SK-N-SH (cell line): Measurements from ENCODE around the gene RBMS3. TPM values are rescaled to one million over a fixed set of nuclear protein-coding genes. Genes with fewer than 3 reads are reported as not detected.
"Not testable (repeated sequence)": the region's sequence is repeated elsewhere in the genome, so short reads cannot be mapped to it uniquely, and the experiment has no call there.

Experiments used
- CTCF ChIA-PET: fragments of 300-600, 350-600 bp; formaldehyde crosslinking; extraction: SDS; loops from one replicate; lab custom pipeline; 2021; lab: Yijun Ruan, JAX
- POLR2A ChIA-PET: fragments of 350-600 bp; sonication (Branson Sonifier 250); formaldehyde crosslinking; extraction: SDS; loops from one replicate; lab custom pipeline; 2020; ENCODE audit warnings: antibody characterized with exemption, inconsistent platforms; lab: Yijun Ruan, JAX
- DNase-seq: peaks from one replicate; pipeline ENCODE4 v3.0.0; 2012
- H2AFZ ChIP-seq: fragments of 200-600 bp; sonication (generic); 2 replicates; pipeline ENCODE4 v1.8.1; 2016; ENCODE audit warnings: antibody characterized with exemption, mild to moderate bottlenecking, low read depth
- H3F3A ChIP-seq: fragments of 200-600 bp; sonication (generic); replicated peaks from 2 replicates; pipeline ENCODE3; 2016; ENCODE audit warnings: antibody characterized with exemption, mild to moderate bottlenecking; ENCODE audit not compliant: insufficient read depth
- H3K27ac ChIP-seq, 2 experiments: fragments of 200-500 bp in 1 of 2; fragments of 200-600 bp in 1 of 2; sonication (Bioruptor generic) in 1 of 2; sonication (generic), shearing (Covaris generic) in 1 of 2; 2 replicates each; pipeline versions ENCODE4 v1.5.1 to v1.6.1; 2014 to 2016; ENCODE audit warnings: low read depth in 2 of 2, inconsistent platforms in 1 of 2, low read length in 1 of 2, mild to moderate bottlenecking in 1 of 2, mixed read lengths in 1 of 2
- H3K27me3 ChIP-seq: fragments of 200-600 bp; sonication (generic), shearing (Covaris generic); 2 replicates; pipeline ENCODE4 v1.6.1; 2016; ENCODE audit warnings: mixed run types; ENCODE audit not compliant: insufficient read depth
- H3K36me3 ChIP-seq, 2 experiments: fragments of 200-500 bp in 1 of 2; fragments of 200-600 bp in 1 of 2; sonication (Bioruptor generic) in 1 of 2; sonication (generic) in 1 of 2; replicated peaks in 1 of 2; 2 replicates each; pipeline versions ENCODE3 to v1.5.1; 2014 to 2016; ENCODE audit warnings: low read length in 1 of 2, mild to moderate bottlenecking in 1 of 2; ENCODE audit not compliant: insufficient read depth in 2 of 2, control insufficient read depth in 1 of 2
- H3K4me1 ChIP-seq, 2 experiments: fragments of 200-500 bp in 1 of 2; fragments of 200-600 bp in 1 of 2; sonication (Bioruptor generic) in 1 of 2; sonication (generic), shearing (Covaris generic) in 1 of 2; 2 replicates each; pipeline versions ENCODE4 v1.5.1 to v1.6.1; 2014 to 2016; ENCODE audit warnings: low read depth in 1 of 2, low read length in 1 of 2, mixed run types in 1 of 2; ENCODE audit not compliant: insufficient read depth in 2 of 2, control insufficient read depth in 1 of 2
- H3K4me2 ChIP-seq: fragments of 200-600 bp; sonication (generic), shearing (Covaris generic); 2 replicates; pipeline ENCODE4 v1.6.1; 2017; ENCODE audit warnings: mixed run types
- H3K4me3 ChIP-seq, 2 experiments: fragments of 200-500 bp in 1 of 2; fragments of 200-600 bp in 1 of 2; sonication (Bioruptor generic) in 1 of 2; sonication (generic), shearing (Covaris generic) in 1 of 2; 2 replicates each; pipeline versions ENCODE4 v1.5.1 to v1.8.1; 2014 to 2016; ENCODE audit warnings: low read depth in 2 of 2, inconsistent platforms in 1 of 2, low read length in 1 of 2, mild to moderate bottlenecking in 1 of 2, mixed read lengths in 1 of 2, moderate library complexity in 1 of 2
- H3K79me2 ChIP-seq: fragments of 200-600 bp; sonication (generic); 2 replicates; pipeline ENCODE4 v1.8.1; 2017; ENCODE audit warnings: mild to moderate bottlenecking; ENCODE audit not compliant: insufficient read depth
- H3K9ac ChIP-seq: fragments of 200-600 bp; sonication (generic); 2 replicates; pipeline ENCODE4 v1.6.1; 2017; ENCODE audit warnings: mixed run types
- H3K9me2 ChIP-seq: fragments of 200-600 bp; sonication (generic); 2 replicates; pipeline ENCODE4 v1.6.1; 2017; ENCODE audit warnings: mixed run types
- H3K9me3 ChIP-seq: fragments of 200-600 bp; sonication (generic); 2 replicates; pipeline ENCODE4 v1.6.1; 2017; ENCODE audit warnings: mixed run types, mild to moderate bottlenecking, moderate library complexity
- H4K20me1 ChIP-seq: fragments of 200-600 bp; sonication (generic); 2 replicates; pipeline ENCODE4 v1.6.1; 2017; ENCODE audit warnings: mild to moderate bottlenecking, mixed run types; ENCODE audit not compliant: insufficient read depth
- GATA2 ChIP-seq: sonication (generic); formaldehyde crosslinking; IDR thresholded peaks from 2 replicates; pipeline ENCODE4 v1.5.0; 2020; ENCODE audit warnings: mild to moderate bottlenecking, missing genetic modification reagents
- NFIC ChIP-seq: IDR thresholded peaks from 2 replicates; pipeline ENCODE4 v1.4.0; 2012; ENCODE audit warnings: borderline replicate concordance
- NRF1 ChIP-seq: IDR thresholded peaks from 2 replicates; pipeline ENCODE4 v1.6.1; 2012; ENCODE audit warnings: low read depth, mild to moderate bottlenecking, low read length
- PBX3 ChIP-seq: IDR thresholded peaks from 2 replicates; pipeline ENCODE4; 2012
- RXRA ChIP-seq: IDR thresholded peaks from 2 replicates; pipeline ENCODE4 v1.4.0; 2012; ENCODE audit warnings: low read depth, mild to moderate bottlenecking, borderline replicate concordance
- SIN3A ChIP-seq: IDR thresholded peaks from 2 replicates; pipeline ENCODE4 v1.6.1; 2012; ENCODE audit warnings: low read depth, mild to moderate bottlenecking, low read length, moderate library complexity, borderline replicate concordance
- SMC3 ChIP-seq: IDR thresholded peaks from 2 replicates; pipeline ENCODE4 v1.6.1; 2012; ENCODE audit warnings: low read depth, low read length, improper control_type of control experiment
- TCF12 ChIP-seq: IDR thresholded peaks from 2 replicates; pipeline ENCODE4 v1.4.0; 2012
- TEAD4 ChIP-seq: IDR thresholded peaks from 2 replicates; pipeline ENCODE4 v1.4.0; 2012; ENCODE audit warnings: mild to moderate bottlenecking, borderline replicate concordance; ENCODE audit not compliant: insufficient read depth
- USF1 ChIP-seq: IDR thresholded peaks from 2 replicates; pipeline ENCODE4 v1.4.0; 2012; ENCODE audit warnings: low read depth, borderline replicate concordance
- ZBTB33 ChIP-seq: IDR thresholded peaks from 2 replicates; pipeline ENCODE4 v1.4.0; 2012; ENCODE audit warnings: low read depth, borderline replicate concordance
- WGBS: methylation state at CpG from one replicate; pipeline ENCODE4 v1.1.6; 2017; ENCODE audit warnings: low lambda C conversion rate; 5-methylcytosine and 5-hydroxymethylcytosine counted together
- polyA plus RNA-seq, 3 experiments: library from polyadenylated mRNA; depleted of rRNA; stranded (reverse); fragments of >200 nt; gene quantifications; 2 replicates each; pipeline ENCODE4 v1.2.3, GENCODE V29; 2012

The RBMS3 gene
- polyA plus RNA-seq, 1 of the 3 experiments (the other 2 are of a cell fraction): 8.2 TPM

GRCh38 chr3:29280404-29281093, at the start of gene RBMS3 (continued):
- peak; percentile 26 for TF ChIP-seq PBX3
- TF ChIP-seq ZBTB33: no peak
- TF ChIP-seq SIN3A: peak; percentile 88; the same call in 1 of the 2 replicates
- TF ChIP-seq SMC3: peak; percentile 36
- 0 out of 2 replicates have a peak, but pooled peaks have one; percentile 22 for TF ChIP-seq NRF1
- peak; percentile 69 for TF ChIP-seq GATA2 (CRISPR knock-in tag)
- 0 out of 2 replicates have a peak, but pooled peaks have one; percentile 27 for TF ChIP-seq USF1
- TF ChIP-seq NFIC: peak; percentile 23; the same call in 1 of the 2 replicates
- TF ChIP-seq RXRA: no peak

GRCh38 chr3:29233126-29233525, 47.7 kb upstream of the RBMS3 start:
- not testable (repeated sequence) for H4K20me1 ChIP-seq, H3K79me2 ChIP-seq, H3K9ac ChIP-seq, H3K27ac ChIP-seq
- peak overlapping the region; percentile 17; the same call in 1 of the 2 replicates for H2AFZ ChIP-seq
- TF ChIP-seq TCF12 (0 out of 2 replicates have a peak, but pooled peaks have one; percentile 11), TEAD4 (peak; percentile 44; the same call in 1 of the 2 replicates)
- TF ChIP-seq, all 33 proteins: peak for 2; not testable (repeated sequence) for 31
- DNase-seq, H3K36me3 ChIP-seq, POLR2A ChIA-PET, H3K27me3 ChIP-seq, H3K4me1 ChIP-seq, CTCF ChIA-PET, H3K9me3 ChIP-seq, H3K9me2 ChIP-seq, H3F3A ChIP-seq, H3K4me2 ChIP-seq, H3K4me3 ChIP-seq: not testable (repeated sequence)
- 0% methylated on average over 1 of the region's 1 CpG for WGBS
